Ishikawa (cell line): ENCODE measurements around the gene CENPV.

Experiments
- CEBPB ChIP-seq: IDR thresholded peaks from 2 replicates; pipeline ENCODE4 v1.6.1; 2012
- CREB1 ChIP-seq: IDR thresholded peaks from 2 replicates; pipeline ENCODE4 v1.6.1; 2012; ENCODE audit warnings: low read depth
- EGR1 ChIP-seq: IDR thresholded peaks from 2 replicates; pipeline ENCODE4 v1.6.1; 2012
- EP300 ChIP-seq: IDR thresholded peaks from 2 replicates; pipeline ENCODE4 v1.6.1; 2012; ENCODE audit warnings: borderline replicate concordance
- FOXM1 ChIP-seq: IDR thresholded peaks from 2 replicates; pipeline ENCODE4 v1.6.1; 2012; ENCODE audit warnings: low read depth, borderline replicate concordance
- NFIC ChIP-seq: IDR thresholded peaks from 2 replicates; pipeline ENCODE4 v1.6.1; 2012
- RAD21 ChIP-seq: IDR thresholded peaks from 2 replicates; pipeline ENCODE4 v1.6.1; 2012; ENCODE audit warnings: low read depth
- TAF1 ChIP-seq: IDR thresholded peaks from 2 replicates; pipeline ENCODE4 v1.6.1; 2012; ENCODE audit warnings: low read depth, mild to moderate bottlenecking
- TCF12 ChIP-seq: IDR thresholded peaks from 2 replicates; pipeline ENCODE4 v1.6.1; 2012; ENCODE audit warnings: low read depth
- TEAD4 ChIP-seq: IDR thresholded peaks from 2 replicates; pipeline ENCODE4 v1.6.1; 2012
- YY1 ChIP-seq: IDR thresholded peaks from 2 replicates; pipeline ENCODE4 v1.6.1; 2012; ENCODE audit warnings: low read depth
- ZBTB7A ChIP-seq: IDR thresholded peaks from 2 replicates; pipeline ENCODE4 v1.6.1; 2012; ENCODE audit warnings: low read depth
- TF ChIP-seq, protein P1 (sequence below): IDR thresholded peaks from 2 replicates; pipeline ENCODE4 v1.6.1; 2012
- TF ChIP-seq, protein P2 (sequence below): IDR thresholded peaks from 2 replicates; pipeline ENCODE4 v1.6.1; 2012
- TF ChIP-seq, protein P3 (sequence below): IDR thresholded peaks from 2 replicates; pipeline ENCODE4 v1.6.1; 2012; ENCODE audit warnings: low read depth, mild to moderate bottlenecking

Gene CENPV

DNA sequence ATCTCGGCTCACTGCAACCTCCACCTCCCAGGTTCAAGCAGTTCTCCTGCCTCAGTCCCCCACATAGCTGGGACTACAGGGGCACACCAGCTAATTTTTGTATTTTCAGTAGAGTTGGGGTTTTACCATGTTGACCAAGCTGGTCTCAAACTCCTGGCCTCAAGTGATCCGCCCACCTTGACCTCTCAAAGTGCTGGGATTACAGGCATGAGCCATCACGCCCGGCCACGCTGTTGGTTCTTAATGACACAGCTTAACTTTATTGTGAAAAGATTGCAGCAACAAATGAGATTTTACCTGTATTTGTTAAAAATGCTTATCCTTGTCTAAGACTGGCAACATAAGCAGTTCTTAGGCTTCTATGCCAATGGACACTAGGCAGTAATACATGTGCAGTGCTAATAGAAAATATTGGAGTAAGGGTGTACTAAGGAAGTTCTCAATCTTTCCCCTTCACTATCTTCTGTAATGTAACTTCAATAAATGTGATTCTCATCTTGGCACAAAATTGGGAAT lies 30.6 kb upstream of the CENPV start:
- TF ChIP-seq YY1, result no peak
- no peak for TF ChIP-seq CREB1
- no peak for TF ChIP-seq NFIC
- TF ChIP-seq, protein P1, sequence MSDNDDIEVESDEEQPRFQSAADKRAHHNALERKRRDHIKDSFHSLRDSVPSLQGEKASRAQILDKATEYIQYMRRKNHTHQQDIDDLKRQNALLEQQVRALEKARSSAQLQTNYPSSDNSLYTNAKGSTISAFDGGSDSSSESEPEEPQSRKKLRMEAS, result no peak
- TF ChIP-seq RAD21, result no peak
- no peak for TF ChIP-seq CEBPB
- no peak for TF ChIP-seq EGR1
- no peak for TF ChIP-seq TCF12

DNA sequence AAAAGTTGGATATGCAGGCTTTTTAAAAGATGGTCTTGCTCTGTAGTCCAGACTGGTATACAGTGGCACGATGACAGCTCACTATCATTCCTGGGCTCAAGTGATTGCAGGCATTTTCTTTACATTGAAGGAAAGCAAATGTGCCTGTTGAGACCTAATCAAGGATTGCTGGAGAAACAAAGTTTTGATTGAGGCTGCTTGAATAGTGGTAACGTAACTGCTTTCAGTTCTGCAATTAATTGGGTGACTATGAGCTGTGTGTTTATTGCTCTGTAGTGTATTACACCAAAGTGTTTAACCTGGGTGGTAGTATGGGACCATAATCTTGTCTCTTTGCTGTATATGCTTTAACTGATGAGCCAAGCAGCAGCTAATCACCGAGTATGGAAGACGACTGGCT lies 29.9 kb upstream of the CENPV start:
- TF ChIP-seq TAF1, result no peak
- TF ChIP-seq TCF12, result no peak
- TF ChIP-seq ZBTB7A, result no peak
- TF ChIP-seq YY1, result no peak
- no peak for TF ChIP-seq TEAD4
- TF ChIP-seq FOXM1, result no peak
- TF ChIP-seq EGR1, result no peak
- no peak for TF ChIP-seq CEBPB
- TF ChIP-seq NFIC, result no peak
- TF ChIP-seq, protein P2, sequence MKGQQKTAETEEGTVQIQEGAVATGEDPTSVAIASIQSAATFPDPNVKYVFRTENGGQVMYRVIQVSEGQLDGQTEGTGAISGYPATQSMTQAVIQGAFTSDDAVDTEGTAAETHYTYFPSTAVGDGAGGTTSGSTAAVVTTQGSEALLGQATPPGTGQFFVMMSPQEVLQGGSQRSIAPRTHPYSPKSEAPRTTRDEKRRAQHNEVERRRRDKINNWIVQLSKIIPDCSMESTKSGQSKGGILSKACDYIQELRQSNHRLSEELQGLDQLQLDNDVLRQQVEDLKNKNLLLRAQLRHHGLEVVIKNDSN, result no peak
- no peak for TF ChIP-seq EP300
- TF ChIP-seq, protein P1, result no peak

DNA sequence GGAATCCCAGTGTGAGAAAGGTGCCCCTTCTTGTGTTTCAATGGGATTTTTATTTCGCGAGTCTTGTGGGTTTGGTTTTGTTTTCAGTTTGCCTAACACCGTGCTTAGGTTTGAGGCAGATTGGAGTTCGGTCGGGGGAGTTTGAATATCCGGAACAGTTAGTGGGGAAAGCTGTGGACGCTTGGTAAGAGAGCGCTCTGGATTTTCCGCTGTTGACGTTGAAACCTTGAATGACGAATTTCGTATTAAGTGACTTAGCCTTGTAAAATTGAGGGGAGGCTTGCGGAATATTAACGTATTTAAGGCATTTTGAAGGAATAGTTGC lies 28.2 kb upstream of the CENPV start:
- TF ChIP-seq FOXM1 (no peak), CREB1 (no peak), ZBTB7A (no peak), EGR1 (no peak), EP300 (no peak), NFIC (no peak), TCF12 (no peak), YY1 (no peak), CEBPB (no peak), TEAD4 (no peak), RAD21 (no peak), TAF1 (no peak)
- TF ChIP-seq, protein P1, result no peak
- TF ChIP-seq, protein P3, sequence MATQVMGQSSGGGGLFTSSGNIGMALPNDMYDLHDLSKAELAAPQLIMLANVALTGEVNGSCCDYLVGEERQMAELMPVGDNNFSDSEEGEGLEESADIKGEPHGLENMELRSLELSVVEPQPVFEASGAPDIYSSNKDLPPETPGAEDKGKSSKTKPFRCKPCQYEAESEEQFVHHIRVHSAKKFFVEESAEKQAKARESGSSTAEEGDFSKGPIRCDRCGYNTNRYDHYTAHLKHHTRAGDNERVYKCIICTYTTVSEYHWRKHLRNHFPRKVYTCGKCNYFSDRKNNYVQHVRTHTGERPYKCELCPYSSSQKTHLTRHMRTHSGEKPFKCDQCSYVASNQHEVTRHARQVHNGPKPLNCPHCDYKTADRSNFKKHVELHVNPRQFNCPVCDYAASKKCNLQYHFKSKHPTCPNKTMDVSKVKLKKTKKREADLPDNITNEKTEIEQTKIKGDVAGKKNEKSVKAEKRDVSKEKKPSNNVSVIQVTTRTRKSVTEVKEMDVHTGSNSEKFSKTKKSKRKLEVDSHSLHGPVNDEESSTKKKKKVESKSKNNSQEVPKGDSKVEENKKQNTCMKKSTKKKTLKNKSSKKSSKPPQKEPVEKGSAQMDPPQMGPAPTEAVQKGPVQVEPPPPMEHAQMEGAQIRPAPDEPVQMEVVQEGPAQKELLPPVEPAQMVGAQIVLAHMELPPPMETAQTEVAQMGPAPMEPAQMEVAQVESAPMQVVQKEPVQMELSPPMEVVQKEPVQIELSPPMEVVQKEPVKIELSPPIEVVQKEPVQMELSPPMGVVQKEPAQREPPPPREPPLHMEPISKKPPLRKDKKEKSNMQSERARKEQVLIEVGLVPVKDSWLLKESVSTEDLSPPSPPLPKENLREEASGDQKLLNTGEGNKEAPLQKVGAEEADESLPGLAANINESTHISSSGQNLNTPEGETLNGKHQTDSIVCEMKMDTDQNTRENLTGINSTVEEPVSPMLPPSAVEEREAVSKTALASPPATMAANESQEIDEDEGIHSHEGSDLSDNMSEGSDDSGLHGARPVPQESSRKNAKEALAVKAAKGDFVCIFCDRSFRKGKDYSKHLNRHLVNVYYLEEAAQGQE, result no peak

DNA sequence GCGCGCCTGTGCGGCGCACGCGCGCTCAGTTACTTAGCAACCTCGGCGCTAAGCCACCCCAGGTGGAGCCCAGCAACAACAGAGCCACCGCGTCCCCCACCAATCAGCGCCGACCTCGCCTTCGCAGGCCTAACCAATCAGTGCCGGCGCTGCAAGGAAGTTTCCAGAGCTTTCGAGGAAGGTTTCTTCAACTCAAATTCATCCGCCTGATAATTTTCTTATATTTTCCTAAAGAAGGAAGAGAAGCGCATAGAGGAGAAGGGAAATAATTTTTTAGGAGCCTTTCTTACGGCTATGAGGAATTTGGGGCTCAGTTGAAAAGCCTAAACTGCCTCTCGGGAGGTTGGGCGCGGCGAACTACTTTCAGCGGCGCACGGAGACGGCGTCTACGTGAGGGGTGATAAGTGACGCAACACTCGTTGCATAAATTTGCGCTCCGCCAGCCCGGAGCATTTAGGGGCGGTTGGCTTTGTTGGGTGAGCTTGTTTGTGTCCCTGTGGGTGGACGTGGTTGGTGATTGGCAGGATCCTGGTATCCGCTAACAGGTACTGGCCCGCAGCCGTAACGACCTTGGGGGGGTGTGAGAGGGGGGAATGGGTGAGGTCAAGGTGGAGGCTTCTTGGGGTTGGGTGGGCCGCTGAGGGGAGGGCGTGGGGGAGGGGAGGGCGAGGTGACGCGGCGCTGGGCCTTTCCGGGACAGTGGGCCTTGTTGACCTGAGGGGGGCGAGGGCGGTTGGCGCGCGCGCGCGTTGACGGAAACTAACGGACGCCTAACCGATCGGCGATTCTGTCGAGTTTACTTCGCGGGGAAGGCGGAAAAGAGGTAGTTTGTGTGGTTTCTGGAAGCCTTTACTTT lies 27.6 kb upstream of the CENPV start, which contains the start of gene UBB:
Gene UBB (plus strand): TSS at position 452 of the 856 bp plus-strand sequence. CDS start 817 bp downstream, outside the sequence.
- TF ChIP-seq FOXM1 (no peak), TAF1 (peak; percentile 98), TCF12 (0 out of 2 replicates have a peak, but pooled peaks have one; percentile 48), NFIC (peak; percentile 25; the same call in 1 of the 2 replicates), RAD21 (no peak), CEBPB (peak; percentile 92), CREB1 (peak; percentile 61; the same call in 1 of the 2 replicates), YY1 (peak; percentile 56; the same call in 1 of the 2 replicates), EGR1 (peak; percentile 8; the same call in 1 of the 2 replicates), ZBTB7A (peak; percentile 33; the same call in 1 of the 2 replicates), TEAD4 (peak; percentile 40; the same call in 1 of the 2 replicates), EP300 (peak; percentile 67; the same call in 1 of the 2 replicates)
- TF ChIP-seq, protein P3, result no peak
- TF ChIP-seq, protein P2, result no peak
- TF ChIP-seq, protein P1, result peak; percentile 75

DNA sequence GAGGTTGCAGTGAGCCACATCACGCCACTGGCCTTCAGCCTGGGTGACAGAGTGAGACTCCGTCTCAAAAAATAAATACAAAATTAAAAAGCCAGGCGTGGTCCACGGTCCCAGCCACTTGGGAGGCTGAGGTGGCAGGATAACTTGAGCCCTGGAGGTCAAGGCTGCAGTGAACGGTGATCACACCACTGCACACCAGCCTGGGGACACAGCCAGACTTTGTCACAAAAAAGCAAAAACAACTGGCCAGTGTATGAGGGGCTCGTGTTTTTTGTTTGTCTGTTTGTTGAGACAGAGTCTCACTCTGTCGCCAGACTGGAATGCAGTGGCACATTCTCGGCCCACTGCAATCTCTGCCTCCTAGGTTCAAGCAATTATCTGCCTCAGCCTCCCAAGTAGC lies 26.4 kb upstream of the CENPV start:
- no peak for TF ChIP-seq CEBPB
- TF ChIP-seq TAF1, result no peak
- no peak for TF ChIP-seq CREB1
- no peak for TF ChIP-seq TEAD4
- TF ChIP-seq, protein P1, result no peak
- no peak for TF ChIP-seq NFIC
- TF ChIP-seq TCF12, result no peak
- TF ChIP-seq, protein P3, result no peak
- TF ChIP-seq YY1, result no peak
- no peak for TF ChIP-seq EP300
